ENCODE results near the gene RUNX3.

GRCh38 chr1:24967962-24968361 lies 37.9 kb upstream of the RUNX3 start:
- TF ChIP-seq CTCF (IDR thresholded peaks at IDR 0.05; ENCODE audit: low read depth, low read length, poor library complexity, severe bottlenecking) (no peak), EZH2phosphoT487 (IDR thresholded peaks at IDR 0.05; ENCODE audit: borderline replicate concordance, low read length) (no peak)
